HCT116 (cell line): Measurements from ENCODE around the gene HPS3. TPM values are rescaled to one million over a fixed set of nuclear protein-coding genes. Genes with fewer than 3 reads are reported as not detected.

ENCODE experiments used
- ATAC-seq: fragments of 200-7000 bp; cut with Tn5 transposase; 2 replicates; pipeline ENCODE4 v1.9.1; 2020; ENCODE audit warnings: mild to moderate bottlenecking, moderate library complexity
- Bru-seq: library from RNA; stranded (reverse); fragments of 400-500 nt; gene quantifications from one replicate; lab custom pipeline; 2021; lab: Mats Ljungman, UMichigan
- BruChase-seq, 2 experiments: library from RNA; stranded (reverse); fragments of 400-500 nt; gene quantifications; one replicate each; lab custom pipeline; 2021; lab: Mats Ljungman, UMichigan
- BruUV-seq: library from RNA; stranded (reverse); fragments of 400-500 nt; replicated peaks from 2 replicates; lab custom pipeline; 2021; lab: Mats Ljungman, UMichigan
- CTCF ChIA-PET: fragments of 300-600 bp; sonication (Branson Sonifier 250); formaldehyde crosslinking; loops from one replicate; lab custom pipeline; 2021; ENCODE audit warnings: antibody characterized with exemption; lab: Charles Lee
- POLR2A ChIA-PET: fragments of 300-600, 350-600 bp; sonication (Branson Sonifier 250); formaldehyde crosslinking; loops from one replicate; lab custom pipeline; 2021; ENCODE audit warnings: antibody characterized with exemption; lab: Charles Lee
- RAD21 ChIA-PET, 2 experiments: fragments of 300-600 bp; sonication (Branson Sonifier 250); formaldehyde crosslinking; loops; one replicate each; lab custom pipeline; 2023; ENCODE audit warnings: low total read pairs in 2 of 2; ENCODE audit not compliant: uncharacterized antibody in 2 of 2, unreplicated experiment in 2 of 2, low non-redundant PET in 1 of 2; lab: Charles Lee
- DNase-seq: peaks from one replicate; pipeline ENCODE4 v3.0.0-alpha.2; 2010; ENCODE audit warnings: low read depth, low spot score
- H2AFZ ChIP-seq: fragments of 200-600 bp; shearing (Covaris generic), sonication (generic); 2 replicates; pipeline ENCODE4 v1.6.1; 2017; ENCODE audit warnings: low read depth, mixed run types, mixed read lengths, antibody characterized with exemption, low read length; ENCODE audit not compliant: poor library complexity, severe bottlenecking
- H3K27ac ChIP-seq: 2 replicates; pipeline ENCODE4 v1.5.1; 2012; ENCODE audit warnings: low read depth, low read length
- H3K27me3 ChIP-seq: fragments of 200-600 bp; sonication (generic); 2 replicates; pipeline ENCODE4 v1.6.1; 2016; ENCODE audit warnings: mixed run types, low read length, mixed read lengths; ENCODE audit not compliant: insufficient read depth
- H3K36me3 ChIP-seq, 2 experiments: fragments of 200-500 bp in 1 of 2; fragments of 200-600 bp in 1 of 2; sonication (Bioruptor generic) in 1 of 2; sonication (generic) in 1 of 2; 2 replicates each; pipeline versions ENCODE4 v1.5.1 to v1.6.1; 2014 to 2016; ENCODE audit warnings: low read length in 2 of 2, inconsistent platforms in 1 of 2, mixed read lengths in 1 of 2, mixed run types in 1 of 2; ENCODE audit not compliant: insufficient read depth in 2 of 2, control insufficient read depth in 1 of 2
- H3K4me1 ChIP-seq, 2 experiments: fragments of 200-600 bp in 1 of 2; sonication (generic) in 1 of 2; 2 replicates each; pipeline versions ENCODE4 v1.5.1 to v1.6.1; 2012 to 2017; ENCODE audit warnings: low read length in 2 of 2, inconsistent platforms in 1 of 2, mild to moderate bottlenecking in 1 of 2, mixed read lengths in 1 of 2, mixed run types in 1 of 2, moderate library complexity in 1 of 2; ENCODE audit not compliant: insufficient read depth in 2 of 2, control insufficient read depth in 1 of 2
- H3K4me2 ChIP-seq: fragments of 200-600 bp; sonication (generic); 2 replicates; pipeline ENCODE4 v1.6.1; 2017; ENCODE audit warnings: mixed run types, low read length, mixed read lengths
- H3K4me3 ChIP-seq, 2 experiments: fragments of 200-600 bp in 1 of 2; sonication (generic) in 1 of 2; replicated peaks in 1 of 2; 2 replicates each; pipeline ENCODE4 v1.5.1; 2011 to 2016; ENCODE audit warnings: low read length in 2 of 2, control low read depth in 1 of 2, low read depth in 1 of 2, mild to moderate bottlenecking in 1 of 2, mixed read lengths in 1 of 2, mixed run types in 1 of 2
- H3K79me2 ChIP-seq: fragments of 200-600 bp; sonication (generic); 2 replicates; pipeline ENCODE4 v1.6.1; 2017; ENCODE audit warnings: mild to moderate bottlenecking, mixed run types, low read length, moderate library complexity, mixed read lengths; ENCODE audit not compliant: insufficient read depth
- H3K9ac ChIP-seq: fragments of 200-600 bp; sonication (generic); 2 replicates; pipeline ENCODE4 v1.6.1; 2016; ENCODE audit warnings: low read length, mixed read lengths
- H3K9me2 ChIP-seq: fragments of 200-600 bp; sonication (generic), shearing (Covaris generic); 2 replicates; pipeline ENCODE4 v1.6.1; 2017; ENCODE audit warnings: mixed run types, mild to moderate bottlenecking, moderate library complexity; ENCODE audit not compliant: insufficient read depth
- H3K9me3 ChIP-seq, 2 experiments: fragments of 200-500 bp in 1 of 2; fragments of 200-600 bp in 1 of 2; sonication (Bioruptor generic) in 1 of 2; sonication (generic) in 1 of 2; 2 replicates each; pipeline ENCODE4 v1.6.1; 2014 to 2017; ENCODE audit warnings: low read length in 2 of 2, mixed read lengths in 2 of 2, inconsistent platforms in 1 of 2, low read depth in 1 of 2, mild to moderate bottlenecking in 1 of 2, mixed run types in 1 of 2, moderate library complexity in 1 of 2; ENCODE audit not compliant: control insufficient read depth in 1 of 2, insufficient read depth in 1 of 2
- H4K20me1 ChIP-seq: fragments of 200-600 bp; sonication (generic), shearing (Covaris generic); 2 replicates; pipeline ENCODE4 v1.6.1; 2017; ENCODE audit warnings: mixed run types, mild to moderate bottlenecking, moderate library complexity; ENCODE audit not compliant: insufficient read depth
- CBX3 ChIP-seq: IDR thresholded peaks from 2 replicates; pipeline ENCODE4 v1.6.1; 2012; ENCODE audit warnings: low read depth
- CTCF ChIP-seq, 3 experiments: fragments of 200-600 bp in 1 of 3; sonication (generic) in 1 of 3; IDR thresholded peaks in 2 of 3; conservative IDR thresholded peaks in 1 of 3; 2 replicates each; pipeline ENCODE4 v1.5.1; 2012 to 2017; ENCODE audit warnings: low read depth in 2 of 3, low read length in 2 of 3, antibody characterized with exemption in 1 of 3, borderline replicate concordance in 1 of 3, control low read depth in 1 of 3, mild to moderate bottlenecking in 1 of 3, mixed read lengths in 1 of 3, mixed run types in 1 of 3, moderate library complexity in 1 of 3; ENCODE audit not compliant: insufficient read depth in 1 of 3
- EGR1 ChIP-seq: IDR thresholded peaks from 2 replicates; pipeline ENCODE4 v1.6.1; 2012; ENCODE audit warnings: low read depth
- ELF1 ChIP-seq: IDR thresholded peaks from 2 replicates; pipeline ENCODE4 v1.6.1; 2012; ENCODE audit warnings: low read depth, borderline replicate concordance
- EZH2 ChIP-seq: fragments of 200-600 bp; sonication (generic); IDR thresholded peaks from 2 replicates; pipeline ENCODE4 v1.6.1; 2017; ENCODE audit warnings: antibody characterized with exemption, mixed run types
- FOSL1 ChIP-seq: IDR thresholded peaks from 2 replicates; pipeline ENCODE4 v1.6.1; 2012; ENCODE audit warnings: low read depth
- POLR2A ChIP-seq: IDR thresholded peaks from 2 replicates; pipeline ENCODE4 v1.7.0; 2011; ENCODE audit warnings: borderline replicate concordance; ENCODE audit not compliant: insufficient read depth, insufficient read length; ENCODE audit errors: extremely low read depth
- POLR2AphosphoS5 ChIP-seq: IDR thresholded peaks from 2 replicates; pipeline ENCODE4 v1.6.1; 2011; ENCODE audit warnings: mild to moderate bottlenecking, low read depth, low read length, moderate library complexity
- RAD21 ChIP-seq: IDR thresholded peaks from 2 replicates; pipeline ENCODE4 v1.6.1; 2012; ENCODE audit warnings: low read depth, mild to moderate bottlenecking
- SIN3A ChIP-seq: IDR thresholded peaks from 2 replicates; pipeline ENCODE4 v1.6.1; 2012; ENCODE audit warnings: low read depth
- SP1 ChIP-seq: IDR thresholded peaks from 2 replicates; pipeline ENCODE4 v1.6.1; 2012; ENCODE audit warnings: low read depth
- TCF7L2 ChIP-seq: IDR thresholded peaks from 2 replicates; pipeline ENCODE4 v1.7.0; 2011; ENCODE audit warnings: borderline replicate concordance, inconsistent platforms; ENCODE audit not compliant: insufficient read depth, insufficient read length; ENCODE audit errors: extremely low read depth
- YY1 ChIP-seq: IDR thresholded peaks from 2 replicates; pipeline ENCODE4 v1.6.1; 2011; ENCODE audit warnings: low read length, low read depth, moderate library complexity, mild to moderate bottlenecking; ENCODE audit not compliant: insufficient replicate concordance; ENCODE audit errors: extremely low read depth
- ZFX ChIP-seq: fragments of 450-650 bp; IDR thresholded peaks from 2 replicates; pipeline ENCODE4 v1.6.1; 2017
- intact Hi-C: fragments of 100-400 bp; cut with micrococcal nuclease; formaldehyde crosslinking; loops from 2 replicates; pipeline ENCODE4 v1.10.0; 2022
- long read RNA-seq: library from polyadenylated mRNA; unstranded; transcript quantifications from one replicate; pipeline ENCODE4 v2.0.0, GENCODE V29; 2021; ENCODE audit not compliant: unreplicated experiment
- polyA plus RNA-seq: library from polyadenylated mRNA; unstranded; fragments of >200 nt; gene quantifications from 2 replicates; pipeline ENCODE4 v1.2.1, GENCODE V29; 2012; ENCODE audit warnings: missing spikeins
- total RNA-seq: library from RNA; stranded (reverse); gene quantifications from one replicate; pipeline ENCODE4 v1.2.1, GENCODE V29; 2021; ENCODE audit not compliant: unreplicated experiment
- TF ChIP-seq, protein P1 (sequence below): IDR thresholded peaks from 2 replicates; pipeline ENCODE4 v1.6.1; 2012
- TF ChIP-seq, protein P2 (sequence below): IDR thresholded peaks from 2 replicates; pipeline ENCODE4 v1.6.1; 2011; ENCODE audit warnings: mild to moderate bottlenecking, low read length, moderate library complexity; ENCODE audit not compliant: insufficient replicate concordance; ENCODE audit errors: extremely low read depth

Gene HPS3, protein sequence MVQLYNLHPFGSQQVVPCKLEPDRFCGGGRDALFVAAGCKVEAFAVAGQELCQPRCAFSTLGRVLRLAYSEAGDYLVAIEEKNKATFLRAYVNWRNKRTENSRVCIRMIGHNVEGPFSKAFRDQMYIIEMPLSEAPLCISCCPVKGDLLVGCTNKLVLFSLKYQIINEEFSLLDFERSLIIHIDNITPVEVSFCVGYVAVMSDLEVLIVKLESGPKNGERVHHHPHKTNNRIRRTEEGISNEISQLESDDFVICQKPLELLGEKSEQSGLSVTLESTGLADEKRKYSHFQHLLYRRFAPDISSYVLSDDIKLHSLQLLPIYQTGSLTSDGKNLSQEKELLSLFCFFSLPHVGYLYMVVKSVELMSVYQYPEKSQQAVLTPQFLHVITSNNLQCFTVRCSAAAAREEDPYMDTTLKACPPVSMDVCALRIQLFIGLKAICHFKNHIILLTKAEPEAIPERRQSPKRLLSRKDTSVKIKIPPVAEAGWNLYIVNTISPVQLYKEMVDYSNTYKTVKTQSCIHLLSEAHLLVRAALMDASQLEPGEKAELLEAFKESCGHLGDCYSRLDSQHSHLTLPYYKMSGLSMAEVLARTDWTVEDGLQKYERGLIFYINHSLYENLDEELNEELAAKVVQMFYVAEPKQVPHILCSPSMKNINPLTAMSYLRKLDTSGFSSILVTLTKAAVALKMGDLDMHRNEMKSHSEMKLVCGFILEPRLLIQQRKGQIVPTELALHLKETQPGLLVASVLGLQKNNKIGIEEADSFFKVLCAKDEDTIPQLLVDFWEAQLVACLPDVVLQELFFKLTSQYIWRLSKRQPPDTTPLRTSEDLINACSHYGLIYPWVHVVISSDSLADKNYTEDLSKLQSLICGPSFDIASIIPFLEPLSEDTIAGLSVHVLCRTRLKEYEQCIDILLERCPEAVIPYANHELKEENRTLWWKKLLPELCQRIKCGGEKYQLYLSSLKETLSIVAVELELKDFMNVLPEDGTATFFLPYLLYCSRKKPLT
- total RNA-seq (17.1 TPM), Bru-seq, nascent RNA (percentile 64 among the genes with signal in this experiment), BruChase-seq, experiment 1, labeled RNA remaining after a 6-hour chase (percentile 60 among the genes with signal in this experiment), BruChase-seq, experiment 2, labeled RNA remaining after a 2-hour chase (percentile 60 among the genes with signal in this experiment)
- 6.6 and 7.5 TPM in 2 replicates for polyA plus RNA-seq
- long read RNA-seq, full-length matches to known transcripts = 40 of 66 reads
- long read RNA-seq, partial matches to known transcripts = 12 of 66 reads
- long read RNA-seq, other reads (novel, unspliced or antisense) = 14 of 66 reads

DNA sequence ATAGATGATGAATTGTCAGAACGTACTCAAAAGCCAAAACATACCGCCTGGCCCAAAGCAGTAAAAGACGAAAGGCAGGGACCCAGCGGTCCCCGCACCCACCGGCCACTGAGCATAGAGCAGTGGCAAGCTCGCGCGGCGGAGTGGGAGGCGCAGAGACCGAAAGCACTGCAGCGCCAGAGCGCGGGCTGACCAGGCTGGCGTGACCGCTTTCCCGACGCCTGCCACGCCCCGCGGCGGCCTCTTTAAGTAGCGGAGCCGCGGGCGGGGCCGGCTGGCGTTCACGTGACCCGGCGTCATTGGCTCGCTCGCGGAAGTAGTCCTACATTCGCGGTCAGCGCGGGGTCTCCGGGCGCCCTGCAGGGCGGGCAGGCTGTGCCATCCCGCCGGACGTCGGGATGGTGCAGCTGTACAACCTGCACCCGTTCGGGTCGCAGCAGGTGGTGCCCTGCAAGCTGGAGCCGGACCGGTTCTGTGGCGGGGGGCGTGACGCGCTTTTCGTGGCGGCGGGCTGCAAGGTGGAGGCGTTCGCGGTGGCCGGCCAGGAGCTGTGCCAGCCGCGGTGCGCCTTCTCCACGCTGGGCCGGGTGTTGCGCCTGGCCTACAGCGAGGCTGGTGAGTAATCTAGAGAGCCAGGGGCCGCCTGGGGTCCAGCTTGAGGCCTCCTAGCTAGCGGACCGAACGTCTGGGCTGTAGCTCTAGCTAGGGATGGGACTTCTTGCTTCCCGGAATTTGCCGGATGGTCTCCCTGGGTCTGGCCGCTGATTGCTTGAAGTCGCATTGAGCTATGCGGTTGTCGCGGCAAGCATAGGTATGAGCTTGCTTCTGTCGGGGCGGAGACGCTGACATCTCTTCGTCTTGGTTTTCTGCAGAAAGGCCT lies at the start of gene HPS3:
TSS of gene HPS3 (plus strand) at position 313 of the 880 bp plus-strand sequence. CDS start at position 399, 86 bp downstream.
- intact Hi-C loops = no loop called here

More for the DNA sequence above, at the start of gene HPS3:
- H4K20me1 ChIP-seq = no peaks in the 10 kb centered on the region
- no peaks in the 10 kb centered on the region for H3K36me3 ChIP-seq
- TF ChIP-seq POLR2AphosphoS5 (peak; percentile 84), RAD21 (no peak), TCF7L2 (peak; percentile 92), FOSL1 (no peak), EZH2 (no peak), SIN3A (peak; percentile 92), EGR1 (no peak), ELF1 (peak; percentile 79), YY1 (peak; percentile 15), SP1 (peak; percentile 69), POLR2A (peak; percentile 80), CTCF (IDR thresholded peaks at IDR 0.05 in 2 of 3, conservative IDR thresholded peaks at IDR 0.05 in 1 of 3; ENCODE audit: borderline replicate concordance in 1 of 3, insufficient read depth in 1 of 3, low read depth in 2 of 3, low read length in 2 of 3) (no peak), CBX3 (peak; percentile 21; the same call in 1 of the 2 replicates), ZFX (peak; percentile 64)
- TF ChIP-seq, protein P1, sequence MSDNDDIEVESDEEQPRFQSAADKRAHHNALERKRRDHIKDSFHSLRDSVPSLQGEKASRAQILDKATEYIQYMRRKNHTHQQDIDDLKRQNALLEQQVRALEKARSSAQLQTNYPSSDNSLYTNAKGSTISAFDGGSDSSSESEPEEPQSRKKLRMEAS = peak; percentile 86
- TF ChIP-seq, protein P2, sequence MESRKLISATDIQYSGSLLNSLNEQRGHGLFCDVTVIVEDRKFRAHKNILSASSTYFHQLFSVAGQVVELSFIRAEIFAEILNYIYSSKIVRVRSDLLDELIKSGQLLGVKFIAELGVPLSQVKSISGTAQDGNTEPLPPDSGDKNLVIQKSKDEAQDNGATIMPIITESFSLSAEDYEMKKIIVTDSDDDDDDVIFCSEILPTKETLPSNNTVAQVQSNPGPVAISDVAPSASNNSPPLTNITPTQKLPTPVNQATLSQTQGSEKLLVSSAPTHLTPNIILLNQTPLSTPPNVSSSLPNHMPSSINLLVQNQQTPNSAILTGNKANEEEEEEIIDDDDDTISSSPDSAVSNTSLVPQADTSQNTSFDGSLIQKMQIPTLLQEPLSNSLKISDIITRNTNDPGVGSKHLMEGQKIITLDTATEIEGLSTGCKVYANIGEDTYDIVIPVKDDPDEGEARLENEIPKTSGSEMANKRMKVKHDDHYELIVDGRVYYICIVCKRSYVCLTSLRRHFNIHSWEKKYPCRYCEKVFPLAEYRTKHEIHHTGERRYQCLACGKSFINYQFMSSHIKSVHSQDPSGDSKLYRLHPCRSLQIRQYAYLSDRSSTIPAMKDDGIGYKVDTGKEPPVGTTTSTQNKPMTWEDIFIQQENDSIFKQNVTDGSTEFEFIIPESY = peak; percentile 27
- ChIA-PET RAD21 (no interaction called here), CTCF (interaction anchor here (1.6 to 2.4 kb wide), 2 partner anchors 9 to 143 kb away, joined by 6 to 13 read pairs; no protein-coding TSS in a partner anchor), POLR2A (interaction anchor here (0.7 to 1.6 kb wide), 5 partner anchors 9 to 167 kb away, joined by 3 to 4 read pairs (median 3); no protein-coding TSS in a partner anchor)
- H3K9ac ChIP-seq = peak within 1 kb of the TSS; percentile 71
- peak within 1 kb of the TSS; percentile 83 to 91 for H3K4me3 ChIP-seq
- no peaks in the 10 kb centered on the region for H3K9me2 ChIP-seq
- peaks cover 7% of the 10 kb centered on the region; the same call in 1 of the 2 replicates for H3K79me2 ChIP-seq
- no peaks in the 10 kb centered on the region for H3K27me3 ChIP-seq
- no peaks in the 10 kb centered on the region for H3K9me3 ChIP-seq
- ATAC-seq (peak; percentile 95), DNase-seq (peak; percentile 73)
- no TSS peak for BruUV-seq
- peak within 1 kb of the TSS; percentile 88 for H3K4me2 ChIP-seq
- peak within 1 kb of the TSS; percentile 87 for H2AFZ ChIP-seq
- H3K4me1 ChIP-seq = peaks cover 10 to 16% of the 10 kb centered on the region in 2 experiments; a peak in 2 of 4 replicates
- peak within 1 kb of the TSS; percentile 69 for H3K27ac ChIP-seq
